PFSK-1 (cell line): Measurements from ENCODE around the gene TRIM65.

Source experiments
- FOXP2 ChIP-seq: optimal IDR thresholded peaks from 2 replicates; pipeline ENCODE3; 2011; ENCODE audit warnings: borderline replicate concordance, control low read depth, inconsistent platforms; ENCODE audit not compliant: insufficient read depth; ENCODE audit errors: extremely low read length, extremely low read depth
- POLR2AphosphoS5 ChIP-seq: IDR thresholded peaks from 2 replicates; pipeline ENCODE4 v1.6.1; 2012; ENCODE audit warnings: low read depth, mild to moderate bottlenecking, control low read depth, low read length, moderate library complexity
- REST ChIP-seq, 2 experiments: IDR thresholded peaks; 2 replicates each; pipeline versions ENCODE4 v1.6.1 to v1.8.0; 2011 to 2012; ENCODE audit warnings: low read depth in 2 of 2, low read length in 2 of 2, control low read depth in 1 of 2, inconsistent platforms in 1 of 2, mild to moderate bottlenecking in 1 of 2, moderate library complexity in 1 of 2; ENCODE audit not compliant: insufficient read depth in 1 of 2
- SIN3A ChIP-seq: IDR thresholded peaks from 2 replicates; pipeline ENCODE4 v1.6.1; 2012; ENCODE audit warnings: mild to moderate bottlenecking, low read length, moderate library complexity, borderline replicate concordance; ENCODE audit not compliant: insufficient read depth
- TAF1 ChIP-seq: IDR thresholded peaks from 2 replicates; pipeline ENCODE4 v1.6.1; 2012; ENCODE audit warnings: low read length, control low read depth, borderline replicate concordance; ENCODE audit not compliant: insufficient read depth

- no peak for TF ChIP-seq POLR2AphosphoS5
- no peak for TF ChIP-seq SIN3A
- no peak for TF ChIP-seq TAF1
- no peak for TF ChIP-seq REST (IDR thresholded peaks at IDR 0.05; ENCODE audit: insufficient read depth in 1 of 2, low read depth in 2 of 2, low read length in 2 of 2)
- TF ChIP-seq FOXP2 = no peak
Measured at GRCh38 chr17:75942473-75942872, 45.7 kb upstream of the TRIM65 start.
